Measurements from ENCODE around the gene USP50.

- TF ChIP-seq EZH2 (IDR thresholded peaks at IDR 0.05; ENCODE audit: insufficient read depth, poor library complexity, severe bottlenecking) (no peak), EZH2phosphoT487 (IDR thresholded peaks at IDR 0.05; ENCODE audit: insufficient read depth, low read depth) (no peak)
Measured at GRCh38 chr15:50590288-50590687, 43.8 kb upstream of the USP50 start.

Measured in GM23248 (cell line).